ENCODE results near the gene DRAM2.

- TF ChIP-seq CTCF (IDR thresholded peaks at IDR 0.05; ENCODE audit: low read length) (no peak), EZH2 (IDR thresholded peaks at IDR 0.05; ENCODE audit: borderline replicate concordance, low read length) (no peak)
These were observed 1.6 kb upstream of the DRAM2 start for GRCh38 chr1:111141245-111142220.

All from OCI-LY1 (cell line).